ENCODE results near the gene KCNK15. TPM values are rescaled to one million over a fixed set of nuclear protein-coding genes. Genes with fewer than 3 reads are reported as not detected.

KCNK15 gene
- total RNA-seq, 1 experiment from 2014 or later = 3.0 TPM

DNA sequence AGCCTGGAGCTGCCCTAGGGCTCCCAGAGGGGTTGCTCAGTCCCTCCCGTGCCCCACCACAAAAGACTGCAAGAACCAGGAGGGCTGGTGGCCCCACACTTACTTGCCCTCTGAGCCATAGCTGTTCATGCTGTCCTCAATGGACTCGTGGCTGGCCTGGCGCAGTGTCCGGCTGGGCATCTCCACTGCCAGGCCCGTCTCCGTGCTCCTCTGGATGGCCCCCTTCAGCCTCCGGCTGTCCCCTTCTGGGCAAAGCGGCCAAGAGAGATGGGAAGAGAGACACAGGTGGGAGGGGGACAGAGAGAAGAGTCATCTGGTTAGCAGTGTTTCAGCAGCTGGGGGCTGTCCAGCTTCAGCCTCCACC, 25.5 kb downstream of the KCNK15 start:
- H4K20me1 ChIP-seq (ENCODE audit: low read length) = no peaks in the 10 kb centered on the region
- H3K4me1 ChIP-seq (ENCODE audit: insufficient read depth, low read length) = no peaks in the 10 kb centered on the region
- ChIA-PET CTCF (no interaction called here), POLR2A (ENCODE audit: unreplicated experiment) (no interaction called here)
- no peak for TF ChIP-seq EZH2phosphoT487 (IDR thresholded peaks at IDR 0.05; ENCODE audit: borderline replicate concordance, low read length)
- no peak for TF ChIP-seq EZH2 (IDR thresholded peaks at IDR 0.05; ENCODE audit: low read length, unreplicated experiment)
- TF ChIP-seq CTCF (conservative IDR thresholded peaks at IDR 0.05; ENCODE audit: low read depth, low read length) = no peak
- DNase-seq = no peak
- no peak overlapping the region for H3K27ac ChIP-seq (ENCODE audit: low read length)
- no peak overlapping the region for H2AFZ ChIP-seq (ENCODE audit: low read length)
- no peak overlapping the region for H3K4me3 ChIP-seq (ENCODE audit: low read length)
- intact Hi-C loops (cut with micrococcal nuclease) = no loop called here
- H3K9me2 ChIP-seq (replicated peaks; ENCODE audit: low read length) = no peaks in the 10 kb centered on the region
- no TSS peak for BruUV-seq (replicated peaks)
- no peaks in the 10 kb centered on the region for H3F3A ChIP-seq (ENCODE audit: low read length, unreplicated experiment)
- H3K4me2 ChIP-seq (ENCODE audit: low read length) = no peak overlapping the region
- peaks cover 69% of the 10 kb centered on the region for H3K27me3 ChIP-seq (ENCODE audit: low read length)
- H3K9me3 ChIP-seq (ENCODE audit: low read length) = no peaks in the 10 kb centered on the region
- no peak overlapping the region for H3K9ac ChIP-seq (ENCODE audit: low read length)
- no peaks in the 10 kb centered on the region for H3K79me2 ChIP-seq (ENCODE audit: low read length)
- no peak for ATAC-seq
- H3K36me3 ChIP-seq (ENCODE audit: low read depth, low read length) = no peaks in the 10 kb centered on the region

GRCh38 chr20:44772636-44773035, 27.0 kb downstream of the KCNK15 start:
- intact Hi-C loops (cut with micrococcal nuclease) = no loop called here
- no TSS peak for BruUV-seq (replicated peaks)
- Histone ChIP-seq H3K9me2 (replicated peaks; ENCODE audit: low read length) (no peaks in the 10 kb centered on the region), H3K4me2 (ENCODE audit: low read length) (no peak overlapping the region), H3K4me1 (ENCODE audit: insufficient read depth, low read length) (no peaks in the 10 kb centered on the region), H3K27ac (ENCODE audit: low read length) (no peak overlapping the region), H3K27me3 (ENCODE audit: low read length) (peaks cover 68% of the 10 kb centered on the region), H2AFZ (ENCODE audit: low read length) (no peak overlapping the region), H3K9me3 (ENCODE audit: low read length) (no peaks in the 10 kb centered on the region), H4K20me1 (ENCODE audit: low read length) (no peaks in the 10 kb centered on the region), H3K4me3 (ENCODE audit: low read length) (no peak overlapping the region), H3F3A (ENCODE audit: low read length, unreplicated experiment) (no peaks in the 10 kb centered on the region), H3K36me3 (ENCODE audit: low read depth, low read length) (no peaks in the 10 kb centered on the region), H3K9ac (ENCODE audit: low read length) (no peak overlapping the region), H3K79me2 (ENCODE audit: low read length) (no peaks in the 10 kb centered on the region)
- ATAC-seq = no peak
- CTCF ChIA-PET = no interaction called here
- TF ChIP-seq EZH2phosphoT487 (IDR thresholded peaks at IDR 0.05; ENCODE audit: borderline replicate concordance, low read length) (no peak), EZH2 (IDR thresholded peaks at IDR 0.05; ENCODE audit: low read length, unreplicated experiment) (no peak), CTCF (conservative IDR thresholded peaks at IDR 0.05; ENCODE audit: low read depth, low read length) (no peak)
- DNase-seq = no peak
- POLR2A ChIA-PET (ENCODE audit: unreplicated experiment) = no interaction called here

GRCh38 chr20:44773070-44773829, 27.6 kb downstream of the KCNK15 start:
- TF ChIP-seq EZH2phosphoT487 (IDR thresholded peaks at IDR 0.05; ENCODE audit: borderline replicate concordance, low read length) (no peak), EZH2 (IDR thresholded peaks at IDR 0.05; ENCODE audit: low read length, unreplicated experiment) (no peak), CTCF (conservative IDR thresholded peaks at IDR 0.05; ENCODE audit: low read depth, low read length) (no peak)
- no peaks in the 10 kb centered on the region for H3K9me3 ChIP-seq (ENCODE audit: low read length)
- H2AFZ ChIP-seq (ENCODE audit: low read length) = no peak overlapping the region
- ATAC-seq (no peak), DNase-seq (no peak)
- no peaks in the 10 kb centered on the region for H3K79me2 ChIP-seq (ENCODE audit: low read length)
- no peaks in the 10 kb centered on the region for H3K36me3 ChIP-seq (ENCODE audit: low read depth, low read length)
- H3K27ac ChIP-seq (ENCODE audit: low read length) = no peak overlapping the region
- no peaks in the 10 kb centered on the region for H4K20me1 ChIP-seq (ENCODE audit: low read length)
- no peaks in the 10 kb centered on the region for H3F3A ChIP-seq (ENCODE audit: low read length, unreplicated experiment)
- intact Hi-C loops (cut with micrococcal nuclease) = no loop called here
- no peak overlapping the region for H3K4me2 ChIP-seq (ENCODE audit: low read length)
- ChIA-PET CTCF (interaction anchor here (0.5 kb wide), 1 partner anchor 94 kb away, joined by 3 read pairs; no protein-coding TSS in a partner anchor), POLR2A (ENCODE audit: unreplicated experiment) (no interaction called here)
- H3K4me1 ChIP-seq (ENCODE audit: insufficient read depth, low read length) = no peaks in the 10 kb centered on the region
- H3K27me3 ChIP-seq (ENCODE audit: low read length) = peaks cover 62% of the 10 kb centered on the region
- no peak overlapping the region for H3K9ac ChIP-seq (ENCODE audit: low read length)
- H3K9me2 ChIP-seq (replicated peaks; ENCODE audit: low read length) = no peaks in the 10 kb centered on the region
- no peak overlapping the region for H3K4me3 ChIP-seq (ENCODE audit: low read length)
- no TSS peak for BruUV-seq (replicated peaks)
